ENCODE data around the gene LRP1B.

- TF ChIP-seq, protein P1, sequence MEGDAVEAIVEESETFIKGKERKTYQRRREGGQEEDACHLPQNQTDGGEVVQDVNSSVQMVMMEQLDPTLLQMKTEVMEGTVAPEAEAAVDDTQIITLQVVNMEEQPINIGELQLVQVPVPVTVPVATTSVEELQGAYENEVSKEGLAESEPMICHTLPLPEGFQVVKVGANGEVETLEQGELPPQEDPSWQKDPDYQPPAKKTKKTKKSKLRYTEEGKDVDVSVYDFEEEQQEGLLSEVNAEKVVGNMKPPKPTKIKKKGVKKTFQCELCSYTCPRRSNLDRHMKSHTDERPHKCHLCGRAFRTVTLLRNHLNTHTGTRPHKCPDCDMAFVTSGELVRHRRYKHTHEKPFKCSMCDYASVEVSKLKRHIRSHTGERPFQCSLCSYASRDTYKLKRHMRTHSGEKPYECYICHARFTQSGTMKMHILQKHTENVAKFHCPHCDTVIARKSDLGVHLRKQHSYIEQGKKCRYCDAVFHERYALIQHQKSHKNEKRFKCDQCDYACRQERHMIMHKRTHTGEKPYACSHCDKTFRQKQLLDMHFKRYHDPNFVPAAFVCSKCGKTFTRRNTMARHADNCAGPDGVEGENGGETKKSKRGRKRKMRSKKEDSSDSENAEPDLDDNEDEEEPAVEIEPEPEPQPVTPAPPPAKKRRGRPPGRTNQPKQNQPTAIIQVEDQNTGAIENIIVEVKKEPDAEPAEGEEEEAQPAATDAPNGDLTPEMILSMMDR (conservative IDR thresholded peaks at IDR 0.05 in 1 of 2, IDR thresholded peaks at IDR 0.05 in 1 of 2; ENCODE audit: extremely low read depth in 1 of 2, insufficient read depth in 1 of 2, low read depth in 1 of 2, low read length in 2 of 2), result no peak
- TF ChIP-seq EZH2 (IDR thresholded peaks at IDR 0.05; ENCODE audit: borderline replicate concordance, low read length), result no peak
These were observed 1371.2 kb downstream of the LRP1B start for GRCh38 chr2:140759426-140760156.
